Measurements from ENCODE around the gene DCUN1D3.

- TF ChIP-seq, protein P1, sequence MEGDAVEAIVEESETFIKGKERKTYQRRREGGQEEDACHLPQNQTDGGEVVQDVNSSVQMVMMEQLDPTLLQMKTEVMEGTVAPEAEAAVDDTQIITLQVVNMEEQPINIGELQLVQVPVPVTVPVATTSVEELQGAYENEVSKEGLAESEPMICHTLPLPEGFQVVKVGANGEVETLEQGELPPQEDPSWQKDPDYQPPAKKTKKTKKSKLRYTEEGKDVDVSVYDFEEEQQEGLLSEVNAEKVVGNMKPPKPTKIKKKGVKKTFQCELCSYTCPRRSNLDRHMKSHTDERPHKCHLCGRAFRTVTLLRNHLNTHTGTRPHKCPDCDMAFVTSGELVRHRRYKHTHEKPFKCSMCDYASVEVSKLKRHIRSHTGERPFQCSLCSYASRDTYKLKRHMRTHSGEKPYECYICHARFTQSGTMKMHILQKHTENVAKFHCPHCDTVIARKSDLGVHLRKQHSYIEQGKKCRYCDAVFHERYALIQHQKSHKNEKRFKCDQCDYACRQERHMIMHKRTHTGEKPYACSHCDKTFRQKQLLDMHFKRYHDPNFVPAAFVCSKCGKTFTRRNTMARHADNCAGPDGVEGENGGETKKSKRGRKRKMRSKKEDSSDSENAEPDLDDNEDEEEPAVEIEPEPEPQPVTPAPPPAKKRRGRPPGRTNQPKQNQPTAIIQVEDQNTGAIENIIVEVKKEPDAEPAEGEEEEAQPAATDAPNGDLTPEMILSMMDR (IDR thresholded peaks at IDR 0.05) = no peak
- no peak for TF ChIP-seq EP300 (IDR thresholded peaks at IDR 0.05)
- TF ChIP-seq POLR2A (IDR thresholded peaks at IDR 0.05) = no peak
- TF ChIP-seq POLR2AphosphoS5 (IDR thresholded peaks at IDR 0.05) = peak in 1 of 3 donors; percentile 44
These were observed 6.4 kb upstream of the DCUN1D3 start for GRCh38 chr16:20906341-20907255.
